GM04503 (cell line): ENCODE data around the gene CTDSP2.
A peak's percentile ranks its signal among the peaks of the same experiment; 100 is the strongest.
"Not testable (repeated sequence)": the region's sequence is repeated elsewhere in the genome, so short reads cannot be mapped to it uniquely, and the experiment has no call there.

Experiments
- DNase-seq: peaks from one replicate; pipeline ENCODE4 v3.0.0-alpha.2; 2012; ENCODE audit warnings: low read depth

CTDSP2 gene

GRCh38 chr12:57852620-57853500, 6.3 kb upstream of the CTDSP2 start:
- DNase-seq = no peak

- DNase-seq = no peak
These were observed 5.7 kb upstream of the CTDSP2 start for GRCh38 chr12:57852200-57852599.

GRCh38 chr12:57851552-57851951, 5.0 kb upstream of the CTDSP2 start:
- no peak for DNase-seq

- no peak for DNase-seq
These were observed 4.4 kb upstream of the CTDSP2 start for GRCh38 chr12:57850854-57851430.

GRCh38 chr12:57849447-57849846, 2.9 kb upstream of the CTDSP2 start:
- DNase-seq = not testable (repeated sequence)

GRCh38 chr12:57849035-57849434, 2.5 kb upstream of the CTDSP2 start:
- DNase-seq = no peak

GRCh38 chr12:57848208-57848607, 1.7 kb upstream of the CTDSP2 start:
- DNase-seq = no peak

GRCh38 chr12:57846285-57846576, 298 bp downstream of the CTDSP2 start:
- no peak for DNase-seq

GRCh38 chr12:57845478-57846284, 848 bp downstream of the CTDSP2 start:
- no peak for DNase-seq

- DNase-seq = peak; percentile 78
These were observed 1.6 kb downstream of the CTDSP2 start for GRCh38 chr12:57844709-57845477.

- DNase-seq = no peak
These were observed 3.9 kb downstream of the CTDSP2 start for GRCh38 chr12:57842342-57843294.

- no peak for DNase-seq
These were observed 5.1 kb downstream of the CTDSP2 start for GRCh38 chr12:57841445-57841844.

GRCh38 chr12:57840726-57841125, 5.8 kb downstream of the CTDSP2 start:
- DNase-seq = no peak

GRCh38 chr12:57839996-57840395, 6.5 kb downstream of the CTDSP2 start:
- DNase-seq = no peak

- DNase-seq = no peak
These were observed 7.8 kb downstream of the CTDSP2 start for GRCh38 chr12:57838594-57839302.

GRCh38 chr12:57837864-57838562, 8.5 kb downstream of the CTDSP2 start:
- DNase-seq = no peak

GRCh38 chr12:57836442-57837375, 9.8 kb downstream of the CTDSP2 start:
- peak; percentile 54 for DNase-seq
